WTC11 (cell line): ENCODE data around the gene TMEM86B.

Experiments
- ATF2 ChIP-seq: sonication (generic); formaldehyde crosslinking; IDR thresholded peaks from 2 replicates; pipeline ENCODE4 v1.8.1; 2022; ENCODE audit warnings: low read depth, missing genetic modification reagents, borderline replicate concordance
- ATF3 ChIP-seq: sonication (generic); formaldehyde crosslinking; conservative IDR thresholded peaks from 2 replicates; pipeline ENCODE4 v1.8.1; 2022; ENCODE audit warnings: mild to moderate bottlenecking, missing genetic modification reagents
- CBFB ChIP-seq: sonication (generic); formaldehyde crosslinking; IDR thresholded peaks from 2 replicates; pipeline ENCODE4 v1.8.1; 2022; ENCODE audit warnings: mild to moderate bottlenecking, low read depth, missing genetic modification reagents
- CREB1 ChIP-seq: sonication (generic); formaldehyde crosslinking; IDR thresholded peaks from 2 replicates; pipeline ENCODE4 v1.8.0; 2023; ENCODE audit warnings: mild to moderate bottlenecking, missing genetic modification reagents
- CREM ChIP-seq: sonication (generic); formaldehyde crosslinking; IDR thresholded peaks from 2 replicates; pipeline ENCODE4 v1.8.1; 2022; ENCODE audit warnings: mild to moderate bottlenecking, missing genetic modification reagents, moderate library complexity
- CTCF ChIP-seq: fragments of 200-600 bp; IDR thresholded peaks from 2 replicates; pipeline ENCODE4 v1.8.0; 2022; ENCODE audit warnings: antibody characterized with exemption
- MAX ChIP-seq: sonication (generic); formaldehyde crosslinking; IDR thresholded peaks from 2 replicates; pipeline ENCODE4 v1.8.0; 2022; ENCODE audit warnings: mild to moderate bottlenecking, missing genetic modification reagents
- RORB ChIP-seq: fragments of 250-450 bp; sonication (Bioruptor Pico); IDR thresholded peaks from 2 replicates; pipeline ENCODE4 v1.9.0; 2021; ENCODE audit warnings: mild to moderate bottlenecking
- STAT6 ChIP-seq: sonication (generic); formaldehyde crosslinking; conservative IDR thresholded peaks from 2 replicates; pipeline ENCODE4 v1.8.1; 2023; ENCODE audit warnings: mild to moderate bottlenecking, low read depth, missing genetic modification reagents, moderate library complexity
- ZBTB21 ChIP-seq: sonication (generic); formaldehyde crosslinking; IDR thresholded peaks from 2 replicates; pipeline ENCODE4 v1.8.1; 2023; ENCODE audit warnings: mild to moderate bottlenecking, missing genetic modification reagents, borderline replicate concordance
- TF ChIP-seq, protein P1 (sequence below): sonication (generic); formaldehyde crosslinking; IDR thresholded peaks from 2 replicates; pipeline ENCODE4 v1.8.1; 2022; ENCODE audit warnings: mild to moderate bottlenecking, missing genetic modification reagents, moderate library complexity, borderline replicate concordance
- TF ChIP-seq, protein P2 (sequence below): sonication (generic); formaldehyde crosslinking; IDR thresholded peaks from 2 replicates; pipeline ENCODE4 v1.8.1; 2022; ENCODE audit warnings: low read depth, mild to moderate bottlenecking, moderate library complexity, missing genetic modification reagents, borderline replicate concordance
- TF ChIP-seq, protein P3 (sequence below): sonication (generic); formaldehyde crosslinking; IDR thresholded peaks from 2 replicates; pipeline ENCODE4 v1.8.1; 2023; ENCODE audit warnings: mild to moderate bottlenecking, missing genetic modification reagents, moderate library complexity

GRCh38 chr19:55208880-55209692, 19.5 kb downstream of the TMEM86B start, which contains the start of gene PTPRH:
- no peak for TF ChIP-seq CTCF
- TF ChIP-seq, protein P1, sequence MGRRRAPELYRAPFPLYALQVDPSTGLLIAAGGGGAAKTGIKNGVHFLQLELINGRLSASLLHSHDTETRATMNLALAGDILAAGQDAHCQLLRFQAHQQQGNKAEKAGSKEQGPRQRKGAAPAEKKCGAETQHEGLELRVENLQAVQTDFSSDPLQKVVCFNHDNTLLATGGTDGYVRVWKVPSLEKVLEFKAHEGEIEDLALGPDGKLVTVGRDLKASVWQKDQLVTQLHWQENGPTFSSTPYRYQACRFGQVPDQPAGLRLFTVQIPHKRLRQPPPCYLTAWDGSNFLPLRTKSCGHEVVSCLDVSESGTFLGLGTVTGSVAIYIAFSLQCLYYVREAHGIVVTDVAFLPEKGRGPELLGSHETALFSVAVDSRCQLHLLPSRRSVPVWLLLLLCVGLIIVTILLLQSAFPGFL, result no peak
- TF ChIP-seq ATF2, result no peak
- TF ChIP-seq MAX (CRISPR knock-in tag), result no peak
- TF ChIP-seq, protein P2, sequence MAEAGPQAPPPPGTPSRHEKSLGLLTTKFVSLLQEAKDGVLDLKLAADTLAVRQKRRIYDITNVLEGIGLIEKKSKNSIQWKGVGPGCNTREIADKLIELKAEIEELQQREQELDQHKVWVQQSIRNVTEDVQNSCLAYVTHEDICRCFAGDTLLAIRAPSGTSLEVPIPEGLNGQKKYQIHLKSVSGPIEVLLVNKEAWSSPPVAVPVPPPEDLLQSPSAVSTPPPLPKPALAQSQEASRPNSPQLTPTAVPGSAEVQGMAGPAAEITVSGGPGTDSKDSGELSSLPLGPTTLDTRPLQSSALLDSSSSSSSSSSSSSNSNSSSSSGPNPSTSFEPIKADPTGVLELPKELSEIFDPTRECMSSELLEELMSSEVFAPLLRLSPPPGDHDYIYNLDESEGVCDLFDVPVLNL (CRISPR knock-in tag), result no peak
- no peak for TF ChIP-seq CREM
- no peak for TF ChIP-seq RORB (CRISPR knock-in tag)
- TF ChIP-seq CREB1, result no peak
- no peak for TF ChIP-seq STAT6 (CRISPR knock-in tag)
- no peak for TF ChIP-seq CBFB (CRISPR knock-in tag)
- no peak for TF ChIP-seq ZBTB21 (CRISPR knock-in tag)
- TF ChIP-seq ATF3 (CRISPR knock-in tag), result no peak
- TF ChIP-seq, protein P3, sequence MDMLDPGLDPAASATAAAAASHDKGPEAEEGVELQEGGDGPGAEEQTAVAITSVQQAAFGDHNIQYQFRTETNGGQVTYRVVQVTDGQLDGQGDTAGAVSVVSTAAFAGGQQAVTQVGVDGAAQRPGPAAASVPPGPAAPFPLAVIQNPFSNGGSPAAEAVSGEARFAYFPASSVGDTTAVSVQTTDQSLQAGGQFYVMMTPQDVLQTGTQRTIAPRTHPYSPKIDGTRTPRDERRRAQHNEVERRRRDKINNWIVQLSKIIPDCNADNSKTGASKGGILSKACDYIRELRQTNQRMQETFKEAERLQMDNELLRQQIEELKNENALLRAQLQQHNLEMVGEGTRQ (CRISPR knock-in tag), result no peak
